PFSK-1 (cell line): ENCODE results near the gene C2orf42.

Experiments
- FOXP2 ChIP-seq: optimal IDR thresholded peaks from 2 replicates; pipeline ENCODE3; 2011; ENCODE audit warnings: borderline replicate concordance, control low read depth, inconsistent platforms; ENCODE audit not compliant: insufficient read depth; ENCODE audit errors: extremely low read length, extremely low read depth
- POLR2AphosphoS5 ChIP-seq: IDR thresholded peaks from 2 replicates; pipeline ENCODE4 v1.6.1; 2012; ENCODE audit warnings: low read depth, mild to moderate bottlenecking, control low read depth, low read length, moderate library complexity
- REST ChIP-seq, 2 experiments: IDR thresholded peaks; 2 replicates each; pipeline versions ENCODE4 v1.6.1 to v1.8.0; 2011 to 2012; ENCODE audit warnings: low read depth in 2 of 2, low read length in 2 of 2, control low read depth in 1 of 2, inconsistent platforms in 1 of 2, mild to moderate bottlenecking in 1 of 2, moderate library complexity in 1 of 2; ENCODE audit not compliant: insufficient read depth in 1 of 2
- SIN3A ChIP-seq: IDR thresholded peaks from 2 replicates; pipeline ENCODE4 v1.6.1; 2012; ENCODE audit warnings: mild to moderate bottlenecking, low read length, moderate library complexity, borderline replicate concordance; ENCODE audit not compliant: insufficient read depth
- TAF1 ChIP-seq: IDR thresholded peaks from 2 replicates; pipeline ENCODE4 v1.6.1; 2012; ENCODE audit warnings: low read length, control low read depth, borderline replicate concordance; ENCODE audit not compliant: insufficient read depth

Gene C2orf42

GRCh38 chr2:70144443-70145143 lies 46.2 kb downstream of the C2orf42 start:
- TF ChIP-seq FOXP2: no peak
- no peak for TF ChIP-seq POLR2AphosphoS5
- no peak for TF ChIP-seq REST (IDR thresholded peaks at IDR 0.05; ENCODE audit: insufficient read depth in 1 of 2, low read depth in 2 of 2, low read length in 2 of 2)
- TF ChIP-seq TAF1: no peak
- TF ChIP-seq SIN3A: no peak

DNA sequence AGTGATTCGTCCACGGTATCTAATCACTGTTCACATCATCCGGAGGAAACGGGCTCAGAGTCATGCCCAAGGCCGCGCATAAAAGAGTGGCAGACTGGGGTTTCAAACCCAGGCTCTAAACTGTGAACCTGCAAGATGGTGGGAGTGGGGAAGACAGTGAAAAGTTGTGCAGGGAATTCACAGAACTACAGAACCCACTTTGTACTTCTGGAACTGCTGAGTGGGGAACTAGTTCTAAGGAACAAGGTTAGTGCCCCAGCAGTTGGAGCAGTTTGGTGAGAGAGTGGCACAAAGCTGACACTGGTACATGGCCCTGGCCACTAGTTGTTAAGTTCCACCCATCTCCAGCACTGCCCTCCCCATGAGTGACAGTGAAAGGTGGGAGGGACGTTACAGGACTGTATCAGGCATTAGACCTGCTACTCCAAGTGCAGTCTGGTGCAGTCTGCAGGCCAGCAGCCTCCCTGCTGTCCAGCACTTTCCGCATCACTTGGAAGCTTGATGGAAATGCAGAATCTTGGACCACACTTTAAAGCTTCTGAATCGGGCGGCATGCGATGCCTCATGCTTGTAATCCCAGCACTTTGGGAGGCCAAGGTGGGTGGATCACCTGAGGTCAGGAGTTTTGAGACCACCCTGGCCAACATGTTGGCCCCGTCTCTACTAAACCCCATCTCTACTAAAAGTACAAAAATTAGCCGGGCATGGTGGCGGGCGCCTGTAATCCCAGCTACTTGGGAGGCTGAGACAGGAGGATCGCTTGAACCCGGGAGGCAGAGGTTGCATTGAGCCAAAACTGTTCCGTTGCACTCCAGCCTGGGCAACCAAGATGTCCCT lies 47.3 kb downstream of the C2orf42 start:
- TF ChIP-seq POLR2AphosphoS5 (peak; percentile 63; the same call in 1 of the 2 replicates), SIN3A (no peak), TAF1 (peak; percentile 64; the same call in 1 of the 2 replicates), FOXP2 (no peak), REST (IDR thresholded peaks at IDR 0.05; ENCODE audit: insufficient read depth in 1 of 2, low read depth in 2 of 2, low read length in 2 of 2) (peak; percentile 57 to 77; a peak in 2 of 4 replicates)

GRCh38 chr2:70142590-70143313 lies 48.1 kb downstream of the C2orf42 start:
- TF ChIP-seq TAF1: peak; percentile 82; the same call in 1 of the 2 replicates
- peak; percentile 19; the same call in 1 of the 2 replicates for TF ChIP-seq POLR2AphosphoS5
- TF ChIP-seq SIN3A: no peak; the same call in 1 of the 2 replicates
- TF ChIP-seq FOXP2: peak; percentile 97
- TF ChIP-seq REST (IDR thresholded peaks at IDR 0.05; ENCODE audit: insufficient read depth in 1 of 2, low read depth in 2 of 2, low read length in 2 of 2): 0 out of 4 replicates have a peak, but pooled peaks of 1 of the 2 experiments have one; percentile 60

- TF ChIP-seq REST (IDR thresholded peaks at IDR 0.05; ENCODE audit: insufficient read depth in 1 of 2, low read depth in 2 of 2, low read length in 2 of 2) (0 out of 4 replicates have a peak, but pooled peaks of 1 of the 2 experiments have one; percentile 34), POLR2AphosphoS5 (peak; percentile 53), TAF1 (no peak), SIN3A (no peak), FOXP2 (no peak)
These were observed 48.8 kb downstream of the C2orf42 start for GRCh38 chr2:70141902-70142589.
